Stimulated activated CD4-positive, alpha-beta T cell treated with anti-CD3 and anti-CD28 coated beads, Interleukin-2, amount 100 ng/mL, for 24 hours (primary cell): Measurements from ENCODE around the gene RYR3.
A peak's percentile ranks its signal among the peaks of the same experiment; 100 is the strongest.

Experiments
- DNase-seq, 2 donors: peaks; one replicate each; pipeline ENCODE4 v3.0.0-alpha.2; 2020

Gene RYR3

GRCh38 chr15:33724321-33725036 is 413.7 kb downstream of the RYR3 start:
- no peak for DNase-seq

GRCh38 chr15:33729653-33730052 is 418.9 kb downstream of the RYR3 start:
- no peak for DNase-seq

- DNase-seq = no peak
These were observed 420.0 kb downstream of the RYR3 start for GRCh38 chr15:33730815-33731214.

- no peak for DNase-seq
These were observed 424.4 kb downstream of the RYR3 start for GRCh38 chr15:33735143-33735542.

GRCh38 chr15:33735637-33736247 is 425.0 kb downstream of the RYR3 start:
- DNase-seq = no peak

- peak; percentile 39 to 47 for DNase-seq
These were observed 427.2 kb downstream of the RYR3 start for GRCh38 chr15:33737687-33738601.

- no peak for DNase-seq
These were observed 428.3 kb downstream of the RYR3 start for GRCh38 chr15:33738941-33739664.

- no peak for DNase-seq
These were observed 431.5 kb downstream of the RYR3 start for GRCh38 chr15:33742306-33742705.

GRCh38 chr15:33742800-33743199 is 432.0 kb downstream of the RYR3 start:
- DNase-seq = no peak

GRCh38 chr15:33746203-33746602 is 435.4 kb downstream of the RYR3 start:
- no peak for DNase-seq

GRCh38 chr15:33753012-33753411 is 442.2 kb downstream of the RYR3 start:
- DNase-seq = no peak

GRCh38 chr15:33754242-33754641 is 443.5 kb downstream of the RYR3 start:
- no peak for DNase-seq

- no peak for DNase-seq
These were observed 446.2 kb downstream of the RYR3 start for GRCh38 chr15:33756961-33757360.

GRCh38 chr15:33757516-33758232 is 446.9 kb downstream of the RYR3 start:
- no peak for DNase-seq

GRCh38 chr15:33766389-33766788 is 455.6 kb downstream of the RYR3 start:
- no peak for DNase-seq

- DNase-seq = no peak
These were observed 458.0 kb downstream of the RYR3 start for GRCh38 chr15:33768670-33769190.

GRCh38 chr15:33773969-33774368 is 463.2 kb downstream of the RYR3 start:
- no peak for DNase-seq

GRCh38 chr15:33778852-33779251 is 468.1 kb downstream of the RYR3 start:
- DNase-seq = no peak

- no peak for DNase-seq
These were observed 469.4 kb downstream of the RYR3 start for GRCh38 chr15:33780011-33780768.

- no peak for DNase-seq
These were observed 472.2 kb downstream of the RYR3 start for GRCh38 chr15:33782966-33783365.

GRCh38 chr15:33785366-33785765 is 474.6 kb downstream of the RYR3 start:
- DNase-seq = no peak
